Mucosa of descending colon (tissue), 3 donors: ENCODE measurements around the gene PLA2G4C. TPM values are rescaled to one million over a fixed set of nuclear protein-coding genes. Genes with fewer than 3 reads are reported as not detected.
"Not testable (repeated sequence)": the region's sequence is repeated elsewhere in the genome, so short reads cannot be mapped to it uniquely, and the experiment has no call there.

Source experiments
- ATAC-seq: fragments of 200-7000 bp; cut with Tn5 transposase; one replicate; pipeline ENCODE4 v1.9.1; 2020; ENCODE audit warnings: mild to moderate bottlenecking, moderate library complexity
- DNase-seq, 3 donors: peaks; one replicate each; pipeline ENCODE4 v3.0.0-alpha.2; 2020
- H3K36me3 ChIP-seq: fragments of 200-600 bp; one replicate; pipeline ENCODE4 v1.8.0; 2021; ENCODE audit warnings: low read depth, mild to moderate bottlenecking
- H3K4me1 ChIP-seq: fragments of 200-600 bp; one replicate; pipeline ENCODE4 v1.8.0; 2021; ENCODE audit warnings: low read depth, mild to moderate bottlenecking
- H3K4me3 ChIP-seq: fragments of 200-600 bp; one replicate; pipeline ENCODE4 v1.8.0; 2021; ENCODE audit warnings: mild to moderate bottlenecking
- H3K9me3 ChIP-seq: fragments of 200-600 bp; one replicate; pipeline ENCODE4 v1.8.0; 2021; ENCODE audit warnings: mild to moderate bottlenecking
- intact Hi-C, 2 donors: fragments of 100-400 bp; cut with DNase I in 1 of 2; cut with micrococcal nuclease in 1 of 2; formaldehyde crosslinking; loops; one replicate each; pipeline versions ENCODE4 v1.11.0 to v1.11.1; 2022; cut with DNase I, micrococcal nuclease
- total RNA-seq, 3 donors: library from RNA; stranded (reverse); fragmentation: NEBNext Ultra II Directional in 2 of 3; extraction: Animal tissue kit (Norgen Biotek cat#: 25700) in 2 of 3; gene quantifications; one replicate each; pipeline versions ENCODE4 v1.2.1 to v1.2.4, GENCODE V29; 2021 to 2023
- TF ChIP-seq, protein P1 (sequence below): fragments of 200-600 bp; IDR thresholded peaks from one replicate; pipeline ENCODE4 v1.8.0; 2022; ENCODE audit warnings: antibody characterized with exemption, mild to moderate bottlenecking
- donor health status: DM: no; HTN: no; CAD: no; lungs with moderate emphysema.
- donor health status: DM: no; HTN: no; CAD: no.
- donor health status: DM: no; HTN: yes; CAD: no.

Gene PLA2G4C
- total RNA-seq, 3 donors from 2014 or later, result 5.0 to 13.1 (median 7.8) TPM

DNA sequence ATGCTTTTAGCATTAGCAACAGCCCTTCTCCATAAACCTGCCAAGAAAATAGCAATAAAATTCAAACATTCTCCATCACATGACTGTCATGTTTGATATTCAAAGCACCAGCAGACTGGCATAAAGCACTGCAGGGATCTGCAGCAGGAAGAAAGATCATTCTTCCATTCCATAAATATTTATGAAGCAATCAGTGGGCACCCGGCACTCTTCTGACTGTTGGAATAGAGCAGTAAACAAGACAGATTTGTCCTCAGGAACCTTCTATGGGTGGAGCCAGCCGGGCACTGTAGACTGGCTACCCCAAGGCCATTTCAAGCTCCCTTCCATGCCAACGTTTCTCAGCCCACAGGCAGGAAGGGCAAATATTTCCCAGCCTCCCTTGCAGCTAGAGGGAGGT is 25.5 kb downstream of the PLA2G4C start:
- no peak overlapping the region for H3K4me3 ChIP-seq
- TF ChIP-seq, protein P1, sequence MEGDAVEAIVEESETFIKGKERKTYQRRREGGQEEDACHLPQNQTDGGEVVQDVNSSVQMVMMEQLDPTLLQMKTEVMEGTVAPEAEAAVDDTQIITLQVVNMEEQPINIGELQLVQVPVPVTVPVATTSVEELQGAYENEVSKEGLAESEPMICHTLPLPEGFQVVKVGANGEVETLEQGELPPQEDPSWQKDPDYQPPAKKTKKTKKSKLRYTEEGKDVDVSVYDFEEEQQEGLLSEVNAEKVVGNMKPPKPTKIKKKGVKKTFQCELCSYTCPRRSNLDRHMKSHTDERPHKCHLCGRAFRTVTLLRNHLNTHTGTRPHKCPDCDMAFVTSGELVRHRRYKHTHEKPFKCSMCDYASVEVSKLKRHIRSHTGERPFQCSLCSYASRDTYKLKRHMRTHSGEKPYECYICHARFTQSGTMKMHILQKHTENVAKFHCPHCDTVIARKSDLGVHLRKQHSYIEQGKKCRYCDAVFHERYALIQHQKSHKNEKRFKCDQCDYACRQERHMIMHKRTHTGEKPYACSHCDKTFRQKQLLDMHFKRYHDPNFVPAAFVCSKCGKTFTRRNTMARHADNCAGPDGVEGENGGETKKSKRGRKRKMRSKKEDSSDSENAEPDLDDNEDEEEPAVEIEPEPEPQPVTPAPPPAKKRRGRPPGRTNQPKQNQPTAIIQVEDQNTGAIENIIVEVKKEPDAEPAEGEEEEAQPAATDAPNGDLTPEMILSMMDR, result no peak
- no peaks in the 10 kb centered on the region for H3K4me1 ChIP-seq
- intact Hi-C loops, result no loop called here
- H3K9me3 ChIP-seq, result no peaks in the 10 kb centered on the region
- ATAC-seq, result peak; percentile 51
- peak in 1 of 3 donors; percentile 31 for DNase-seq
- no peaks in the 10 kb centered on the region for H3K36me3 ChIP-seq

DNA sequence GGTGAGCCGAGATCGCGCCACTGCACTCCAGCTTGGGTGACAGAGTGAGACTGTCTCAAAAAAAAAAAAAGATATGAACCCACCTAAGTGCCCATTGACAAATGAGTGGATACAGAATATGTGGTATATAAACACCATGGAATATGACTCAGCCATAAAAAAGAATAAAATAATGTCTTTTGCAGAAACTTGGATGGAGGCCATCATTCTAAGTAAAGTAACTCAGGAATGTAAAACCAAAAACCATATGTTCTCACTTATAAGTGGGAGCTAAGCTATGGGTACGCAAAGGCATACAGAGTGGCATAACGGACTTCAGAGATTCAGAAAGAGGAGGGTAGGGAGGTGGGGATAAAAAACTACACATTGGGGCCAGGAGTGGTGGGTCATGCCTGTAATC is 29.5 kb downstream of the PLA2G4C start:
- Histone ChIP-seq H3K9me3 (no peaks in the 10 kb centered on the region), H3K4me3 (no peak overlapping the region), H3K36me3 (no peaks in the 10 kb centered on the region), H3K4me1 (no peaks in the 10 kb centered on the region)
- ATAC-seq (no peak), DNase-seq (no peak)
- intact Hi-C loops, result no loop called here
- TF ChIP-seq, protein P1, result no peak

DNA sequence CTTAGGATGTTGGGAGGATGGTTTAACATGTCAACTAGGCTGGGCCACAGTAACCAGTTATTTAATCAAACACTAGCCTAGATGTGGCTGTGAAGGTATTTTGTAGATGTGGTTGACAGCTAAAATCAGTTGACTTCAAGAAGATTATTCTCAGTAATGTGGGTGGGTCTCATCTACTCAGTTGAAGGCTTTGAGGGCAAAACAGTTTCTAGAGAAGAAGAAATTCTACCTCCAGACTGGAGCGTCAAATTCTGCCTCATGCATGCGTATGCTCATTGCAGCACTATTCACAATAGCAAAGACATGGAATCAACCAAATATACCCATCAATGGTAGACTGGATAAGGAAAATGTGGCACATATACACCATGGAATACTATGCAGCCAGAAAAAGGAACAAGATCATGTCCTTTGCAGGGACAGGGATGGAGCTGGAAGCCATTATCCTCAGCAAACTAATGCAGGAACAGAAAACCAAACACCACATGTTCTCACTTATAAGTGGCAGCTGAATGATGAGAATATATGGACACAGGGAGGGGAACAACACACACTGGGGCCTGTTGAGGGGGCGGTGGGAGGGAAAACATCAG is 40.3 kb downstream of the PLA2G4C start:
- H3K4me3 ChIP-seq, H3K36me3 ChIP-seq, DNase-seq, ATAC-seq, intact Hi-C loops, H3K4me1 ChIP-seq, H3K9me3 ChIP-seq: not testable (repeated sequence)

DNA sequence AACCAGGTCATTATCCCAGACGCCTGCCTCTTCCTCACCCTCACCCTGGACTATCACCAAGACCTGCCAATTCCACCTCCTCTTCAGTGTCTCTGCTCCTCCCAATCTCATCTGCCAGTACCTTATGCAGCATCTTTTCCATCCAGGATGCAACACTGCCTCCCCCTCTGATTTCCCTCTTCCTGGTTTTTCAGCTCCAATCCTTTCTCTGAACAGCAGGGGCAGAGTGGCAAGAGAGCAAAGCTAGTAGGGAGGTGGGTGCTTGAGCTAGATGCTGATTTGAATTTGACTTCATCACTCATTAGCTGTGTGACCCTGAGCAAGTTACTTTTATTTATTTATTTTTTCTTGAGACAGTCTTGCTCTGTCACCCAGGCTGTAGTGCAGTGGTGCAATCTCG is 41.2 kb downstream of the PLA2G4C start:
- no peak overlapping the region for H3K4me3 ChIP-seq
- H3K4me1 ChIP-seq, result no peaks in the 10 kb centered on the region
- intact Hi-C loops, result no loop called here
- no peaks in the 10 kb centered on the region for H3K36me3 ChIP-seq
- TF ChIP-seq, protein P1, result no peak
- DNase-seq, result no peak
- no peak for ATAC-seq
- H3K9me3 ChIP-seq, result no peaks in the 10 kb centered on the region

DNA sequence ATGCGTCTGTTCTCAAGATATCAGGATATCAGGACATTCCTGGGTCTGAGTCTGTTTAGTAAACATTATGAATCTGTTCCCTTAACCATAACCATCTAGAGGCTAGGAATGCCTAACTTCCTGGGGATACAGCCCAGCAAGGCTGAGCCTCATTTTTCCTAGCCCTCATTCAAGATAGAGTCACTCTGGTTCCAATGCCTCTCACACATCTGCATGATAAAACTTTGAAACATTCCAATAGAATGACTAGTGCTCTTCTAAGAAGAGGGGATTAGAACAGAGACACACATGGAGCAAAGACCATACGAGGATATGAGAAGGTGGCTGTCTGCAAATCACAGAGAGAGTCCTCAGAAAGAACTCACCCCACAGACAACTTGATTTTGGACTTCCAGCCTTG is 46.1 kb downstream of the PLA2G4C start:
- TF ChIP-seq, protein P1, result no peak
- Histone ChIP-seq H3K9me3 (no peaks in the 10 kb centered on the region), H3K4me3 (no peak overlapping the region), H3K4me1 (no peaks in the 10 kb centered on the region), H3K36me3 (no peaks in the 10 kb centered on the region)
- intact Hi-C loops, result no loop called here
- no peak for DNase-seq
- ATAC-seq, result no peak

DNA sequence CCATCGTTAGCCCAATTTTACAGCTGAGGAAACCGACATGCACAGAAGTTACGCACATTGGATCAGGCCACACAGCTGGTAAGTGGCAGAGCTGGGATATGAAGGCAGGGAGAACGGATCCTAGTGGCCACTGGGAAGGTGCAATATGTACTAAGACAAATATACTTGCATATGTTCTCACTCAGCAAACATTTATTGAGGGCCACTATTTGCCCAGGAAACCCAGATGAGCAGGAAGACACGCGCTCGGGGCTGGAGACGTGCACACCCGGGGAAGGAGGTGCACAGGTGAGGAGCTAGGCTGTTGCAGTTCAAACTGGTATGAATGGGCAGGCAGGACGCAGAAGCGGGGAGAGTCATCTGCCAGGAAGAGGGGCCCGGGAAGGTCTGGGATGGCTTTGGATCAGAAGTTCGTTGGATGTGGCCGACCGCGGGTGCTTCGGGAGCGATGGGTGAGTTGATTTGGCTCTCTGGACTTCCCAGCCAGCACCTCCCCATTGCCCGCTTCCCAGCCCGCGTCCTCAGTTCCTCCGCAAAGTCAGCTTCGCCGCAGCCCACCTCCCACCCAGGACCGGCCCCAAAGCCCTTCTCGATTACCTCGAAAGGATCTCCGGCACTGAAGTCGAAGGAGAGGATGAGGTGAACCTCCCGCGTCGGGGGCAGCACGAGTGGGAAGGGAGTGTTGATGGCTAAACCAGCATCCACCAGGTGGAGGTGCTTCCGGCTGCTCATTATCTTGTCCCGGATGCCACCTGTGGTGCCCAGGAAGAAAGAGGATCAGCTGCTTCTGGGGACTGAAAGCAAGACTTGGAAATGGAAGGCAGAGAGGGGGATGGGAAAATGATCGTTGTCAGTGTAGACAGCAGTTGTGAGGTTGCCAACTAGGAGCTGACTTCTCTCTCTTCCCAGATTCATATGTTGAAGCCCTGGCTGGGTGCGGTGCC is 48.9 kb downstream of the PLA2G4C start:
- intact Hi-C loops, result no loop called here
- no peak overlapping the region for H3K4me3 ChIP-seq
- no peaks in the 10 kb centered on the region for H3K4me1 ChIP-seq
- no peaks in the 10 kb centered on the region for H3K36me3 ChIP-seq
- no peaks in the 10 kb centered on the region for H3K9me3 ChIP-seq
- TF ChIP-seq, protein P1, result no peak
- DNase-seq, result peak in 1 of 3 donors; percentile 26
- ATAC-seq, result peak; percentile 39
